ENCODE data around the gene LRP1. TPM values are rescaled to one million over a fixed set of nuclear protein-coding genes. Genes with fewer than 3 reads are reported as not detected.
A peak's percentile ranks its signal among the peaks of the same experiment; 100 is the strongest.
"Not testable (repeated sequence)": the region's sequence is repeated elsewhere in the genome, so short reads cannot be mapped to it uniquely, and the experiment has no call there.

Gene LRP1
- total RNA-seq, 4 donors from 2014 or later = 128 to 312 (median 207) TPM

DNA sequence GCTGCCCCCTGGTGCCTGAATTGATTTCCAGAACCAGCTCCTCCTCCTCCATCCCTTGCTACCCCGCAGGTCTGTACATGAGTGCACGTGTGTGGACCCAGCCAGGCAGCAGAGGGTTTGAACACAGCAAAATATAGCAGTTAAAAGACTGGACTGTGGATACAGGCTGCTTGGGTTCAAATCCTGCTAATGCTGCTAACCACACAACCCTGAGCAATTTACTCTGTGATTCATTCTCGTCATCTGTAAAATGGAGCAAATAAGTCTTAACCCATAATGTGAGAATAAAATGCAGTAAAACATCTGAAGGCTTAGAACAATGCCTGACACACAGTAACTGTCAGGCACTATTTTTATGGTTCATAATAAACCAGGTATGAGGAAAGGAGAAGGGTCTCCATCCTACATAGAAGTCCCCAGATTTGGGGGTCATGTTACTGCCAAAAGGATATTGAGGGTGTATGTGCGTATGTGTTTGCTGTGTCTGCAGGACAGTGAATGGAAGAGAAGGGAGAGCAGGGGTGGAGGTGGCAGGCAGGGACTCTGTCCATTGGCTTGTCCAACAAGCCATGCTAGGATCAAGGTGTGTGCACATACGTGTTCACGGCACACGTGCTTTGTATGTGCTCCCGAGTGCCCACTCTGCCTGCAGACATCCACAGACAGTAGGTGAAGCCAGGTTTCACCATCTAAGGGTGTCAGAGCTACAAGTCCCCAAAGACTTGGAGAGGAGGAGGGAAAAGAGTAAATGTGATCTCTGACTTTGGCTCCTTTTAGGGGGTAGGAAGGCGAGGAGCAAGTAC is 15.6 kb upstream of the LRP1 start:
- H3K4me3 ChIP-seq = peak overlapping the region; percentile 74 to 81 (median 76)

DNA sequence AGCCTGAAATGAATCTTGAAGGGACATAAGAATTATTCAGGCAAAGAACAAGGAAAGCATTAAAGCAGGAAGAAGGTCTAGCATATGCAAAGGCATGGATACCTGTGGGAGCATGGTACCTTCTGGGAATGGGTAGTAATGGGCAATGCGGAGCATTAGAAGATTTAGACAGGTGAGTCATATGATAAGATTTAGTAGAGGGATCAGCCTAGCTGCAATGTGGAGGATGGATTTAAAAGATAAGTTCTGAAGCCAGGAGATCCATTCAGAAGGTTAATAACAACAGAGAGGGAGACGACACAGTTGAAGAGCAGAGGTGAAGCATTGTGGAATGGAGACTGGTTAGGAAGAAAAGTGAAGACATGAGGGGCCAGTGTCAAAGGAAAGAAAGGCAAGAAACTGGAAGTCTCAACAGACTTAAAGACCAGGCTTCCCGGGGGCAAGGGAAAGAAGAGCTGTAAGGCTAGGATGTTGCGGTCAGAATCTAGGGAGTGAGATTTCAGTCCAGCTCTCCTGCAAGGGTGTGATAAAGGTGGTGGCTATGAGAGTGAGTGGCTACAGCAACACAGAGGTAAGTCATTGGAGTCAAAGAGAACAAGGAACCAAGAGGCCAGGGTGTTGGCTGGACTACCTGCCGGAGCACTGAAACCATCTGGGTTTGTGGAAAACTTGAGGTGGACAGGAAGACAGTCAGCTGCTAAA is 11.6 kb upstream of the LRP1 start:
- Histone ChIP-seq H3K4me1 (peaks cover 0 to 8% (median 0%) of the 10 kb centered on the region in 4 donors), H3K27ac (no peak overlapping the region), H3K9me3 (no peaks in the 10 kb centered on the region), H3K36me3 (no peaks in the 10 kb centered on the region), H3K4me3 (no peak overlapping the region), H3K27me3 (no peaks in the 10 kb centered on the region)
- no peak for DNase-seq
- TF ChIP-seq POLR2A (IDR thresholded peaks at IDR 0.05) = no peak
- TF ChIP-seq, protein P1, sequence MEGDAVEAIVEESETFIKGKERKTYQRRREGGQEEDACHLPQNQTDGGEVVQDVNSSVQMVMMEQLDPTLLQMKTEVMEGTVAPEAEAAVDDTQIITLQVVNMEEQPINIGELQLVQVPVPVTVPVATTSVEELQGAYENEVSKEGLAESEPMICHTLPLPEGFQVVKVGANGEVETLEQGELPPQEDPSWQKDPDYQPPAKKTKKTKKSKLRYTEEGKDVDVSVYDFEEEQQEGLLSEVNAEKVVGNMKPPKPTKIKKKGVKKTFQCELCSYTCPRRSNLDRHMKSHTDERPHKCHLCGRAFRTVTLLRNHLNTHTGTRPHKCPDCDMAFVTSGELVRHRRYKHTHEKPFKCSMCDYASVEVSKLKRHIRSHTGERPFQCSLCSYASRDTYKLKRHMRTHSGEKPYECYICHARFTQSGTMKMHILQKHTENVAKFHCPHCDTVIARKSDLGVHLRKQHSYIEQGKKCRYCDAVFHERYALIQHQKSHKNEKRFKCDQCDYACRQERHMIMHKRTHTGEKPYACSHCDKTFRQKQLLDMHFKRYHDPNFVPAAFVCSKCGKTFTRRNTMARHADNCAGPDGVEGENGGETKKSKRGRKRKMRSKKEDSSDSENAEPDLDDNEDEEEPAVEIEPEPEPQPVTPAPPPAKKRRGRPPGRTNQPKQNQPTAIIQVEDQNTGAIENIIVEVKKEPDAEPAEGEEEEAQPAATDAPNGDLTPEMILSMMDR (IDR thresholded peaks at IDR 0.05) = no peak

More for the DNA sequence above, 15.6 kb upstream of the LRP1 start:
- no peak for DNase-seq
- peaks cover 0 to 34% (median 5%) of the 10 kb centered on the region in 4 donors for H3K4me1 ChIP-seq
- no peaks in the 10 kb centered on the region for H3K9me3 ChIP-seq
- H3K27ac ChIP-seq = peak overlapping the region; percentile 98 to 99 (median 98)
- no peak for TF ChIP-seq POLR2A (IDR thresholded peaks at IDR 0.05)
- TF ChIP-seq, protein P1 (IDR thresholded peaks at IDR 0.05) = peak in 2 of 6 experiments; percentile 74 to 83
- peaks cover 0 to 7% (median 0%) of the 10 kb centered on the region in 3 donors for H3K36me3 ChIP-seq
- H3K27me3 ChIP-seq = no peaks in the 10 kb centered on the region

DNA sequence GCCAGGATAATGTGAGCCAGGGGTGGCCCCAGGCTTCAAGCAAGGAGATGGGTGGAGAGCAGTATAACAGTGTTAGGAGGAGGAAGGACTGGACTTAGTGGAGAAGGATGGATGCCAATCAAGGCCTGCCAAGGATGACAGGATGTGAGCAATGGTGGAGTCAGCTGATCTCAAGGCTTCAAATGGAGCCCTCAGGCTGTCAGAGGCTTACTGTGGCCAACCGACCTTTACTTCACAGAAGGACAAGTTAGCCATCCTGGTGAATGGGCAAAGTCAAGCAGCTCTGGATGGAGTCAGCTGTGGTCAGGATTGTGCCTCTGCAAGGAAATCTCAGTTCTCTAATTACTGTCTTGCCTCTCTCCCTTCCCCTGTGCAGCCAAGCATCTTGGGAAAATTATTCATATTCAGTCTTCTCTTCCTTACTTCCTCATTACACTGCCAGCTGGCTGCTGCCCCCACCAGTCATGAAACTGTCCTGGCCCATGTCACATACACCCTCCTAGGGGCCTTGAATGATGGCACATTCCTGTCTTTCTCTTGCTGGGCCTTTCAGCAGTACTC is 9.5 kb upstream of the LRP1 start:
- Histone ChIP-seq H3K4me1 (no peaks in the 10 kb centered on the region), H3K36me3 (no peaks in the 10 kb centered on the region), H3K9me3 (no peaks in the 10 kb centered on the region), H3K27me3 (no peaks in the 10 kb centered on the region), H3K27ac (peak overlapping the region in 1 of 4 donors; percentile 38), H3K4me3 (no peak overlapping the region)
- TF ChIP-seq, protein P1 (IDR thresholded peaks at IDR 0.05) = no peak
- no peak for TF ChIP-seq POLR2A (IDR thresholded peaks at IDR 0.05)
- peak in 1 of 3 donors; percentile 45 for DNase-seq

DNA sequence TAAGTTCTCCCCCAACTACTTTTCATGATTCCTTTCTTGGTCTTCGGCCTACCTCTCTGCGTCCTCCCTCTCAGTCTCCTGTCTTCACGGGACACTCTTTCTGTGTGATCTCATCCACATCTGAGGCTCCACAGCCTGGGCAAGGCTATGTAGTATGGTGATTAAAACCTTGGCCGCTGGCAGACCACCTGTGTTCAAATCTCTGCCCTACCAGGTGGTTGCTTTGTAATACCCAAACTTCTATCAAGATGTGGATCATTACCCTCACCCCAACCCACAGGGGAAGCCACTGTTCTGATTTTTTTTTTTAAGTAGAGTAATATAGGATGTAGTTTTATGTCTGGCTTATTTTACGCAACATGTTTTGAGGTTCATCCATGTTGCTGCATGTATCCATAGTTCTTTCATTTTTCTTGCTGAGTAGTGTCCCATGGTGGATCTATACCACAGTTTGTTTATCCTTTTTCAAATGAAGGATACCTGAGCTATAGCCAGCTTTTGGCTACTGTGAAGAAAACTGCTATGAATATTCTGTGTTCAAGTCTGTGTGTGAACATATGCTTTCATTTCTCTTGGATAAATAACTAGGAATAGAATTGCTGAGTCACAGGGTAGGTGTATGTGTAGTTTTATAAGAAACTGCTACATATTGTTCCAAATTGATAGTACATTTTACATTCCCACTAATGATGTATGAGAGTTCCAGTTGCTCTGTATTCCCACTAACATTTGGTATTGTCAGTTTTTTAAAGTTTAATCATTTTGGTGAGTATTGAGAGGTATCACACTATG is 8.8 kb upstream of the LRP1 start:
- no peaks in the 10 kb centered on the region for H3K36me3 ChIP-seq
- TF ChIP-seq POLR2A (IDR thresholded peaks at IDR 0.05) = no peak
- TF ChIP-seq, protein P1 (IDR thresholded peaks at IDR 0.05) = no peak
- no peaks in the 10 kb centered on the region for H3K27me3 ChIP-seq
- no peaks in the 10 kb centered on the region for H3K9me3 ChIP-seq
- H3K4me3 ChIP-seq = no peak overlapping the region
- no peaks in the 10 kb centered on the region for H3K4me1 ChIP-seq
- DNase-seq = no peak
- peak overlapping the region in 1 of 4 donors; percentile 38 for H3K27ac ChIP-seq

DNA sequence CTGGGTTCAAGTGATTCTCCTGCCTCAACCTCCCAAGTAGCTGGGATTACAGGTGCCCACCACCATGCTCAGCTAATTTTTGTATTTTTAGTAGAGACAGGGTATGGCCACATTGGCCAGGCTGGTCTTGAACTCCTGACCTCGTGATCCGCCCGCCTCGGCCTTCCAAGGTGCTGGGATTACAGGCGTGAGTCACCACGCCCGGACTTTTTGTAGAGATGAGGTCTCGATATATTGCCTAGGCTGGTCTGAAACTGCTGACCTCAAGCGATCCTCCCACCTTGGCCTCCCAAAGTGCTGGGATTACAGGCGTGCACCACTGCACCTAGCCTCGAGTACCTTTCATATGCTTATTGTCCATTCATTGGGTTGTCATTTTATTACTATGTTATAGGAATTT is 7.6 kb upstream of the LRP1 start:
- H3K27ac ChIP-seq, H3K36me3 ChIP-seq, H3K4me1 ChIP-seq, H3K9me3 ChIP-seq, H3K27me3 ChIP-seq, DNase-seq, H3K4me3 ChIP-seq: not testable (repeated sequence)

Measured in Peyer's patch (tissue), 4 donors.